GM12892 (cell line): ENCODE data around the gene VAMP3.

Experiments
- POLR2A ChIP-seq: IDR thresholded peaks from 2 replicates; pipeline ENCODE4 v1.6.1; 2011; ENCODE audit warnings: low read depth, low read length, control low read depth
- POLR2AphosphoS5 ChIP-seq: IDR thresholded peaks from 2 replicates; pipeline ENCODE4 v1.6.1; 2011; ENCODE audit warnings: low read depth, low read length, control low read depth

GRCh38 chr1:7778133-7778628, 7.1 kb downstream of the VAMP3 start:
- TF ChIP-seq POLR2AphosphoS5 (no peak), POLR2A (no peak)
